Cardiac fibroblast (primary cell): ENCODE data around the gene UHRF2.
A peak's percentile ranks its signal among the peaks of the same experiment; 100 is the strongest.
"Not testable (repeated sequence)": the region's sequence is repeated elsewhere in the genome, so short reads cannot be mapped to it uniquely, and the experiment has no call there.

Experiments
- DNase-seq, 2 donors: peaks; one replicate each; pipeline versions ENCODE4 v3.0.0 to v3.0.0-alpha.2; 2010; ENCODE audit warnings: low read depth in 2 of 2
- H3K4me3 ChIP-seq, 2 donors: replicated peaks in 1 of 2; 1 replicate in 1 of 2; 2 replicates in 1 of 2; pipeline ENCODE4 v1.5.1; 2011; ENCODE audit warnings: low read depth in 2 of 2, low read length in 2 of 2, mild to moderate bottlenecking in 2 of 2, moderate library complexity in 1 of 2
- TF ChIP-seq, protein P1 (sequence below): IDR thresholded peaks from one replicate; pipeline ENCODE4 v1.5.1; 2011; ENCODE audit warnings: low read depth, mild to moderate bottlenecking, low read length, inconsistent platforms

Gene UHRF2

DNA sequence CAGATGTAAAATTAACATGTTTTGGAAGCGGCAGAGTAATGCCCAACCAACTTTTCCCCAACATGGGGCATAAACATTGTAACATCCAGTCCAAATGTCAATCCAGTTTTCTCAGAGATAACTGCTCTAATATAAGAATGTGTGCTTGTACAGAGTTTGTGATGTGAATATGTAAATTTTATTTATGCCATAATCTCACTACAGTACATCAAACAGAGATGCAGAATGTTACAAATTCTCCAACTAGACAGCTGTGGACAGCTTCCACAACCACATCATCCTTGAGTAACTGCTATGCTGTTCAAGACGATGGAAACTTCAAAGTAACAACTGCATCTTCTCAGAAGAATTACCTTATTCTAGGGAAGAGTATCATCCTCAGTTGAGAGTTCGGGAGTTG is 122.6 kb downstream of the UHRF2 start:
- TF ChIP-seq, protein P1, sequence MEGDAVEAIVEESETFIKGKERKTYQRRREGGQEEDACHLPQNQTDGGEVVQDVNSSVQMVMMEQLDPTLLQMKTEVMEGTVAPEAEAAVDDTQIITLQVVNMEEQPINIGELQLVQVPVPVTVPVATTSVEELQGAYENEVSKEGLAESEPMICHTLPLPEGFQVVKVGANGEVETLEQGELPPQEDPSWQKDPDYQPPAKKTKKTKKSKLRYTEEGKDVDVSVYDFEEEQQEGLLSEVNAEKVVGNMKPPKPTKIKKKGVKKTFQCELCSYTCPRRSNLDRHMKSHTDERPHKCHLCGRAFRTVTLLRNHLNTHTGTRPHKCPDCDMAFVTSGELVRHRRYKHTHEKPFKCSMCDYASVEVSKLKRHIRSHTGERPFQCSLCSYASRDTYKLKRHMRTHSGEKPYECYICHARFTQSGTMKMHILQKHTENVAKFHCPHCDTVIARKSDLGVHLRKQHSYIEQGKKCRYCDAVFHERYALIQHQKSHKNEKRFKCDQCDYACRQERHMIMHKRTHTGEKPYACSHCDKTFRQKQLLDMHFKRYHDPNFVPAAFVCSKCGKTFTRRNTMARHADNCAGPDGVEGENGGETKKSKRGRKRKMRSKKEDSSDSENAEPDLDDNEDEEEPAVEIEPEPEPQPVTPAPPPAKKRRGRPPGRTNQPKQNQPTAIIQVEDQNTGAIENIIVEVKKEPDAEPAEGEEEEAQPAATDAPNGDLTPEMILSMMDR = no peak
- H3K4me3 ChIP-seq = no peak overlapping the region

DNA sequence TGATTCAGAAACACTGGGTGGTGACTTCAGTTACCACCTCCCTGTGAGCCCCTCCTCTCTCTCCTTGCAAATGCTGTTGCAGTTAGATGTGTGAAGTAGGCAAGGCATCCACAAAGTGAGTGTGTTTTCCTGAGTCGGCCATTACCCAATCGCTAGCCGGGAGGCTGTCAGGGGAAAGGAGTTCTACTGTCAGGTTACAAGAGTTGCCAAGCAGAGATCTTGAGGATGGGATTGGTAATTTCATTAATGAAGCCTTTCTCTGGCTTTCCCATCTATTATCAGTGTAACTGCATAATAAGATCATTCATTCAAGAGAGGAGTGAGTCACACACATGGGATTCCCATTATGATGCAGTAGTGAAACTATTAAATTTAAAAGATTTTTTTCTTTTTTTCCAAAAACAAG is 125.7 kb downstream of the UHRF2 start:
- peak; percentile 52 to 64 for DNase-seq
- TF ChIP-seq, protein P1 = no peak
- no peak overlapping the region for H3K4me3 ChIP-seq

More for the DNA sequence above, 122.6 kb downstream of the UHRF2 start:
- no peak for DNase-seq

DNA sequence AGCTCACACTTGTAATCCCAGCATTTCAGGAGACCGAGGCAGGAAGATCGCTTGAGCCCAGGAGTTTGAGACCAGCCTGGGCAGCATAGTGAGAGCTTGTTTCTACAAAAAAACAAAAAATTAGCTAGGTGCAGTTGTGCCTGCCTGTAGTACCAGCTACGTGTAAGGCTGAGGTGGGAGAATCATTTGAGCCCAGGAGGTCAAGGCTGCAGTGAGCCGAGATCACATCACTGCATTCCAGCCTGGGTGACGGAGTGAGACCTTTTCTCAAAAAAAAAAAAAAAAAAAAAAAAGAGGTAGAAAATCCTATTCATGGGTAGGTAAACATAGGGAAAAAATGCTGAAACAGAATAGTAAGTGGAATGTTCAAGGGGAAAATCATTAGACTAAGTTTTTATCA is 129.6 kb downstream of the UHRF2 start:
- H3K4me3 ChIP-seq = not testable (repeated sequence)

DNA sequence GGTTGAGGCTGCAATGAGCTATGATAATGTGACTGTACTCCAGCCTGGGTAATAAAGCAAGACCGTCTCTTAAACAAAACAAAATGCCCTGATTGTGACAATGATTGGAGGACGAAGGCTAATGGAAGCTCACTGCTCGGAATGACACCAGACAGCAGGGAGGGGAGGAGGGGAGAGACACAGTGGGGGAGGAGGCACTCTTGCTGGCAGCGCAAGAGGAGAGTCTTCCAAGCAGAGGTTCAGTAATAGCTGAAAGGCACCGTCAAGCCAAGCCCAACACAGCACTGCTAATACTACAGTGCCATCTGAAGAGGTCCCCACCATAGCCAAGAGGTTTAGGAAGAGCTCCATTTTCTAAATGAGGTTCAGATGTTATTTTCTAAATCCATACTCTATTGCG is 130.2 kb downstream of the UHRF2 start:
- no peak for DNase-seq
- TF ChIP-seq, protein P1 = no peak
- H3K4me3 ChIP-seq = no peak overlapping the region

More for the DNA sequence above, 129.6 kb downstream of the UHRF2 start:
- not testable (repeated sequence) for DNase-seq

DNA sequence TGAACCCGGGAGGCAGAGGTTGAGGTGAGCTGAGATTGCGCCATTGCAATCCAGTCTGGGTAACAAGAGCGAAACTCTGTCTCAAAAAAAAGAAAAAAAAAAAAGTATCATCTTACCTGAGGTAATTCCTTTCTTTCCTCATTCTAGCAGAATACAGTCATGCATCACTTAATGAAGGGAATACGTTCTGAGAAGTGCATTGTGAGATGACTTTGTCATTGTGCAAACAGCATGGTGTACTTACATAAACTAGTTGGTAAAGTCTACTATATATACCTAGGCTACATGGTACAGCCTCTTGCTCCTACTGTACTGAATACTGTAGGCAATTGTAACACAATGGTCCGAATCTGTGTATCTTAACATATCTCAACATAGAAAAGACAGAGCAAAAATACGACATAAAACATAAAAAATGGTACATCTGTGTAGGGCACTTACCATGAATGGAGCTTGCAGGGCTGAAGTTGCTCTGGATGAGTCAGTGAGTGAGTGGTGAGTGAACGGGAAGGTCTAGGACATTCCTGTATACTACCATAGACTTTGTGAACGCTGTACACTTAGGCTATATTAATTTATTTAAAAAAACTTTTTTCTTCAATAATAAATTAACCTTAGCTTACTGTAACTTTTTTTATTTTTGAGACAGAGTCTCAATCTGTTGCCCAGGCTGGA is 132.2 kb downstream of the UHRF2 start:
- TF ChIP-seq, protein P1 = no peak
- peak in 1 of 2 donors; percentile 57 for DNase-seq

DNA sequence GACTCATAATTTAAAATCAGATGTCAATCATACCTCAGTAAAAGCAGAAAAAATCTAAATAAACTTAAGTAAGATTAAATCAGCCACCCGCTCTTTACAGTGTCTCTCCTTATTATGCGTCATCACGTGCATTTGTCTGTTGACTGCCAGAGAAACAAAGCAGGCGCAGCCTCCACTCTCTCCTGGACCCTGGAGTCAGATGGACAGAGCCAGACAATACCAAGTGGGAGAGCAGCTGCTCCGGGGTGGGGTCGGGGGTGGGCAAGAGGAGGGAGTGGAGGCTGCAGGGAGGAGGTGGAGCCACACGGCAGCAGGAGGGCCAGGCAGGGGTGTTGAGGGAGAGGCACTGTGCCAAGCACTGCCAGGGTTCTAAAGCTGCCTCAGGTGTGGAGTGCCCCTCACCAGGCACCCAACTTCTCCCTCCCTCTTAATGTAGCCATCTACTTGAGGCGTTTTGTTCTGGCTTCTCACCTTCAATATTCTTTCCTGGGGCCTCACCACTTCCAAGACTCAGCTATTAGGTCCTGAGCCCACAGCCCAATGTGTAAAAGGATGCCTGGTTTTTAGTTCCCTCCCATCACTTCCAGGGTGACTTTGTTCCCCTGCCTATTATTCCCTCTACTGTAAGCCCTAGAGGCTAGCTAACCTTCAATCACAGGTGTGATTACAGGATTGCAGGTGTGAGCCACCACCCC is 136.3 kb downstream of the UHRF2 start:
- no peak for DNase-seq
- TF ChIP-seq, protein P1 = no peak
- H3K4me3 ChIP-seq = no peak overlapping the region

More for the DNA sequence above, 132.2 kb downstream of the UHRF2 start:
- no peak overlapping the region for H3K4me3 ChIP-seq

DNA sequence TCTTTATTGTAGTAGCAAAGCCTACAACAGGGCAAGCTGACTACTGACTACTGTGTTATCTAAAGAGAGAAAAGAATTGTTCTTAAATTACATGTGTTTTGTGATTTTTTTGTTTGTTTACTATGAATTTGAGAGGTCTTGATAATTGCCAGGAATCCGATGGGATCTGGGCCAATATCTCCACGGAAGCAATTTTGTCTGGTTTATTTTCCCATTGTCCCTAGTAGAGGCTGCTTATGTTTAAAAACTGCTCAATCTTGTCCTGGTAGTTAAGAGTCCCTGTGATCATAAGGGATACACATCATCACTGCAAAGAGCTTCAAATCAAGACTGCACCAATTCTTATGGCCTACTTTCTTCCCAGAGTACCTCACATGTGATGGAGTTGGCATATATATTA is 138.1 kb downstream of the UHRF2 start:
- no peak overlapping the region for H3K4me3 ChIP-seq
- TF ChIP-seq, protein P1 = no peak
- DNase-seq = peak in 1 of 2 donors; percentile 42
